GM12878 (cell line): Measurements from ENCODE around the gene ADSS1. TPM values are rescaled to one million over a fixed set of nuclear protein-coding genes. Genes with fewer than 3 reads are reported as not detected.

ENCODE experiments used
- ATF2 ChIP-seq: IDR thresholded peaks from 2 replicates; pipeline ENCODE4 v1.6.1; 2012; ENCODE audit warnings: low read length, inconsistent platforms
- BHLHE40 ChIP-seq, 2 experiments: fragments of 450-650 bp in 1 of 2; IDR thresholded peaks; 2 replicates each; pipeline ENCODE4 v1.6.1; 2011 to 2017; ENCODE audit warnings: low read depth in 2 of 2, borderline replicate concordance in 1 of 2, improper control_type of control experiment in 1 of 2, low read length in 1 of 2, mild to moderate bottlenecking in 1 of 2
- MLLT1 ChIP-seq: fragments of 450-650 bp; IDR thresholded peaks from 2 replicates; pipeline ENCODE4 v1.6.1; 2016; ENCODE audit warnings: mild to moderate bottlenecking
- NR2C1 ChIP-seq: fragments of 450-650 bp; IDR thresholded peaks from 2 replicates; pipeline ENCODE4 v1.6.1; 2017; ENCODE audit warnings: antibody characterized with exemption, mild to moderate bottlenecking, moderate library complexity
- NR2F1 ChIP-seq: fragments of 450-650 bp; conservative IDR thresholded peaks from 2 replicates; pipeline ENCODE4 v1.6.1; 2017; ENCODE audit warnings: mild to moderate bottlenecking
- POLR2AphosphoS5 ChIP-seq: IDR thresholded peaks from 2 replicates; pipeline ENCODE4 v1.6.1; 2011; ENCODE audit warnings: mild to moderate bottlenecking, low read length, inconsistent platforms
- SMARCA5 ChIP-seq: fragments of 450-650 bp; IDR thresholded peaks from 2 replicates; pipeline ENCODE4 v1.6.1; 2017; ENCODE audit warnings: mild to moderate bottlenecking
- polyA plus RNA-seq, 11 experiments: library from polyadenylated mRNA; depleted of rRNA in 4 of 11; unstranded in 6 of 11; stranded (reverse) in 5 of 11; fragments of >200 nt; fragmentation: Nextera tagmentation in 4 of 11; fragmentation: Illumina TruSeq in 1 of 11; extraction: Ambion mirVana in 4 of 11; extraction: Trizol in 1 of 11; gene quantifications; 1 replicate in 1 of 11; 2 replicates in 10 of 11; pipeline versions ENCODE4 v1.2.1 to v1.2.3, GENCODE V29; 2011 to 2016; ENCODE audit warnings: inconsistent platforms in 2 of 11, missing spikeins in 2 of 11, low read depth in 1 of 11
- total RNA-seq, 4 experiments: library from RNA; depleted of rRNA in 3 of 4; stranded (reverse); fragments of >200 nt in 3 of 4; fragmentation: Illumina TruSeq in 1 of 4; extraction: Trizol in 1 of 4; gene quantifications; 2 replicates each; pipeline versions ENCODE4 v1.2.1 to v1.2.3, GENCODE V29; 2013 to 2021
- TF ChIP-seq, protein P1 (sequence below): IDR thresholded peaks from 2 replicates; pipeline ENCODE4 v1.6.1; 2012; ENCODE audit warnings: low read depth, low read length, improper control_type of control experiment

The ADSS1 gene
- total and polyA plus RNA-seq, 10 of the 15 experiments (the other 5 are each of a cell fraction or from before 2014, with no cell fraction given): 0.11 to 0.45 (median 0.28) TPM; not detected in 5

GRCh38 chr14:104784846-104785707 is 61.0 kb downstream of the ADSS1 start (continued):
- no peak for TF ChIP-seq SMARCA5
- TF ChIP-seq ATF2: no peak
- TF ChIP-seq, protein P1, sequence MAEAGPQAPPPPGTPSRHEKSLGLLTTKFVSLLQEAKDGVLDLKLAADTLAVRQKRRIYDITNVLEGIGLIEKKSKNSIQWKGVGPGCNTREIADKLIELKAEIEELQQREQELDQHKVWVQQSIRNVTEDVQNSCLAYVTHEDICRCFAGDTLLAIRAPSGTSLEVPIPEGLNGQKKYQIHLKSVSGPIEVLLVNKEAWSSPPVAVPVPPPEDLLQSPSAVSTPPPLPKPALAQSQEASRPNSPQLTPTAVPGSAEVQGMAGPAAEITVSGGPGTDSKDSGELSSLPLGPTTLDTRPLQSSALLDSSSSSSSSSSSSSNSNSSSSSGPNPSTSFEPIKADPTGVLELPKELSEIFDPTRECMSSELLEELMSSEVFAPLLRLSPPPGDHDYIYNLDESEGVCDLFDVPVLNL: no peak
- TF ChIP-seq NR2F1: no peak
- no peak for TF ChIP-seq MLLT1
- no peak for TF ChIP-seq BHLHE40 (IDR thresholded peaks at IDR 0.05; ENCODE audit: borderline replicate concordance in 1 of 2, low read depth in 2 of 2, low read length in 1 of 2)
- TF ChIP-seq POLR2AphosphoS5: no peak
- TF ChIP-seq NR2C1: no peak
- TF ChIP-seq, all 136 proteins: peak for 0
